ENCODE measurements around the gene JCAD.

GRCh38 chr10:30011396-30011795 lies 48.0 kb downstream of the JCAD start:
- TF ChIP-seq CTCF (conservative IDR thresholded peaks at IDR 0.05; ENCODE audit: low read length) (no peak), EZH2phosphoT487 (IDR thresholded peaks at IDR 0.05; ENCODE audit: borderline replicate concordance) (no peak)
